Fibroblast of the aortic adventitia (primary cell): ENCODE measurements around the gene NEK1. TPM values are rescaled to one million over a fixed set of nuclear protein-coding genes. Genes with fewer than 3 reads are reported as not detected.

Source experiments
- DNase-seq: peaks from one replicate; pipeline ENCODE4 v3.0.0-alpha.2; 2010; ENCODE audit warnings: low read depth
- H3K4me3 ChIP-seq: 2 replicates; pipeline ENCODE4 v1.5.1; 2011; ENCODE audit warnings: low read depth, mild to moderate bottlenecking, control low read depth, low read length, moderate library complexity
- total RNA-seq: library from RNA; depleted of rRNA; stranded (reverse); fragments of >200 nt; gene quantifications from 2 replicates; pipeline ENCODE4 v1.2.3, GENCODE V29; 2012; ENCODE audit warnings: low replicate concordance
- TF ChIP-seq, protein P1 (sequence below): IDR thresholded peaks from 2 replicates; pipeline ENCODE4 v1.5.1; 2011; ENCODE audit warnings: mild to moderate bottlenecking, low read length, control low read depth, inconsistent platforms; ENCODE audit not compliant: insufficient read depth

Gene NEK1
- total RNA-seq, 1 donor, result 18.2 TPM

DNA sequence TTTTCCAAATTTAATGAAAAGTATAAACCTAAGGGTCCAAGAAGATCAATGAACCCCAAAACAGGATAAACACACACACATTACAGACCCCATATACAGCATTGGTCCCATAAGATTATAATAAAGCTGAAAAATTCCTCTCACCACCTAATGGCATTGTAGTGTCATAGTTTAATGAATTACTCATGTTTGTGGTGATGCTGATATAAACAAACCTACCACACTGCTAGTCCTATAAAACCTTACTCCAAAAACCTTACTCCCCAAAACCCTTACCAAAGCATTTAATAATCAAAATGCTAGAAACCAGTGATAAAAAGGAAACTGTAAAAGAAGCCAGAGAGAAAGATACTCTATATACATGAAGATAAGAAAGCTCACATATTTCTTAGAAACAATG lies 193.5 kb downstream of the NEK1 start:
- DNase-seq, result no peak
- TF ChIP-seq, protein P1, sequence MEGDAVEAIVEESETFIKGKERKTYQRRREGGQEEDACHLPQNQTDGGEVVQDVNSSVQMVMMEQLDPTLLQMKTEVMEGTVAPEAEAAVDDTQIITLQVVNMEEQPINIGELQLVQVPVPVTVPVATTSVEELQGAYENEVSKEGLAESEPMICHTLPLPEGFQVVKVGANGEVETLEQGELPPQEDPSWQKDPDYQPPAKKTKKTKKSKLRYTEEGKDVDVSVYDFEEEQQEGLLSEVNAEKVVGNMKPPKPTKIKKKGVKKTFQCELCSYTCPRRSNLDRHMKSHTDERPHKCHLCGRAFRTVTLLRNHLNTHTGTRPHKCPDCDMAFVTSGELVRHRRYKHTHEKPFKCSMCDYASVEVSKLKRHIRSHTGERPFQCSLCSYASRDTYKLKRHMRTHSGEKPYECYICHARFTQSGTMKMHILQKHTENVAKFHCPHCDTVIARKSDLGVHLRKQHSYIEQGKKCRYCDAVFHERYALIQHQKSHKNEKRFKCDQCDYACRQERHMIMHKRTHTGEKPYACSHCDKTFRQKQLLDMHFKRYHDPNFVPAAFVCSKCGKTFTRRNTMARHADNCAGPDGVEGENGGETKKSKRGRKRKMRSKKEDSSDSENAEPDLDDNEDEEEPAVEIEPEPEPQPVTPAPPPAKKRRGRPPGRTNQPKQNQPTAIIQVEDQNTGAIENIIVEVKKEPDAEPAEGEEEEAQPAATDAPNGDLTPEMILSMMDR, result no peak
- H3K4me3 ChIP-seq, result no peak overlapping the region

GRCh38 chr4:169417629-169418282 lies 194.6 kb downstream of the NEK1 start:
- peak; percentile 47 for DNase-seq
- H3K4me3 ChIP-seq, result no peak overlapping the region
- TF ChIP-seq, protein P1, result no peak

DNA sequence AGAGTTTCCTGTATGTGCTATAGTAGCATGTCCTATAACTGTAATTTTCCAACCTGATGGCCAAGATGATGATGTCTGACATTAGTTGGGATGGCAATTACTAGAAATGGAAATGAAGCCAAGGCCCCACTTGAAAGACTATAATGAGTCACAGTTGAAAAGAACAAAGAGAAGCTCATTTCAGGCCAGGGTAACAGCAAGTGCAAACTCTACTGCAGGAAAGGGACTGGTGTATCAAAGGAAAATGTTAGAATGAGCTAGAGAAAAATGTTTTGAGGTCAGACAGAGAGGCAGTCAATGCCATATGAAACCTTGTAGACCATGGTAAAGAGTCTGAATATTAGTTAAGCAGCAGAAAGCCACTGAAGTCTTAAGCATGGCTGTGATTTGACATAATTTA lies 195.4 kb downstream of the NEK1 start:
- H3K4me3 ChIP-seq, result no peak overlapping the region
- DNase-seq, result peak; percentile 41
- TF ChIP-seq, protein P1, result no peak

- TF ChIP-seq, protein P1, result no peak
- no peak for DNase-seq
These were observed 195.9 kb downstream of the NEK1 start for GRCh38 chr4:169416461-169416860.

DNA sequence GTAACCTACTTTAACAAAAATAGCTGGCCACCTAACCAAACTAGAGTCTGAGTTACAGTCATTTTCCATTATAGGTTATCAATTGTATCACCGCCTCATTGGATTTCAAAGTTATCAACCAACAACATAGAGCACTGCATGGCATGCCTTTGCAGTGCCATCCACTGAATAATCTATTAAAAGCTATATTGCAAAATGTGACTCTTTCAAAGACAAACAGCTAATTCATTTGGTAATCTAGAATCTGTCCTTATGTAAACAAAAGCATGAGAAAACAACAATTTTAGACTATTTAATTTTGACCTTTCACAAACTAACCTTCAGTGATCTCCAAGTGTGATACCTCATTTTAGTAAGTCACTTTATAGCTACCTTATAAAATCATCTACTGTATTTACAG lies 197.5 kb downstream of the NEK1 start:
- no peak for DNase-seq
- TF ChIP-seq, protein P1, result no peak
- H3K4me3 ChIP-seq, result no peak overlapping the region

More at GRCh38 chr4:169416461-169416860, 195.9 kb downstream of the NEK1 start:
- no peak overlapping the region for H3K4me3 ChIP-seq

GRCh38 chr4:169412046-169412445 lies 200.3 kb downstream of the NEK1 start:
- DNase-seq, result no peak
- TF ChIP-seq, protein P1, result no peak
- no peak overlapping the region for H3K4me3 ChIP-seq
